ENCODE measurements around the gene CERCAM.

CERCAM gene

GRCh38 chr9:128457207-128457606, 36.5 kb downstream of the CERCAM start:
- TF ChIP-seq CTCF (IDR thresholded peaks at IDR 0.05; ENCODE audit: borderline replicate concordance, insufficient read depth, low read depth, low read length), result no peak
- H3K4me3 ChIP-seq (ENCODE audit: low read depth, low read length), result peak overlapping the region; percentile 91

- H3K4me3 ChIP-seq (ENCODE audit: low read depth, low read length), result no peak overlapping the region
- no peak for TF ChIP-seq CTCF (IDR thresholded peaks at IDR 0.05; ENCODE audit: borderline replicate concordance, insufficient read depth, low read depth, low read length)
These were observed 38.4 kb downstream of the CERCAM start for GRCh38 chr9:128459011-128459410.

- no peak for TF ChIP-seq CTCF (IDR thresholded peaks at IDR 0.05; ENCODE audit: borderline replicate concordance, insufficient read depth, low read depth, low read length)
- no peak overlapping the region for H3K4me3 ChIP-seq (ENCODE audit: low read depth, low read length)
These were observed 48.4 kb downstream of the CERCAM start for GRCh38 chr9:128469070-128469469.

- no peak for TF ChIP-seq CTCF (IDR thresholded peaks at IDR 0.05; ENCODE audit: borderline replicate concordance, insufficient read depth, low read depth, low read length)
- H3K4me3 ChIP-seq (ENCODE audit: low read depth, low read length), result no peak overlapping the region
These were observed 49.9 kb downstream of the CERCAM start for GRCh38 chr9:128470560-128470959.

GRCh38 chr9:128473104-128473503, 52.4 kb downstream of the CERCAM start:
- TF ChIP-seq CTCF (IDR thresholded peaks at IDR 0.05; ENCODE audit: borderline replicate concordance, insufficient read depth, low read depth, low read length), result no peak

GRCh38 chr9:128475867-128476266, 55.2 kb downstream of the CERCAM start:
- no peak for TF ChIP-seq CTCF (IDR thresholded peaks at IDR 0.05; ENCODE audit: borderline replicate concordance, insufficient read depth, low read depth, low read length)
- H3K4me3 ChIP-seq (ENCODE audit: low read depth, low read length), result no peak overlapping the region

More at GRCh38 chr9:128473104-128473503, 52.4 kb downstream of the CERCAM start:
- no peak overlapping the region for H3K4me3 ChIP-seq (ENCODE audit: low read depth, low read length)

GRCh38 chr9:128479262-128479661, 58.6 kb downstream of the CERCAM start:
- no peak overlapping the region for H3K4me3 ChIP-seq (ENCODE audit: low read depth, low read length)
- TF ChIP-seq CTCF (IDR thresholded peaks at IDR 0.05; ENCODE audit: borderline replicate concordance, insufficient read depth, low read depth, low read length), result no peak
